Type B pancreatic cell (in vitro differentiated cells): ENCODE results near the gene RBM47. TPM values are rescaled to one million over a fixed set of nuclear protein-coding genes. Genes with fewer than 3 reads are reported as not detected.

ENCODE experiments used
- DNase-seq: peaks from one replicate; pipeline ENCODE4 v3.0.0; 2021; ENCODE audit warnings: mixed read lengths; ENCODE audit not compliant: unreplicated experiment; ENCODE audit errors: extremely low spot score
- H3K27ac Mint-ChIP-seq: 2 replicates; pipeline ENCODE4 v1.8.0; 2021; ENCODE audit warnings: mild to moderate bottlenecking, mixed read lengths
- H3K27me3 Mint-ChIP-seq: 2 replicates; pipeline ENCODE4 v1.8.0; 2021; ENCODE audit warnings: mixed read lengths
- H3K36me3 Mint-ChIP-seq: 2 replicates; pipeline ENCODE4 v1.8.0; 2021; ENCODE audit warnings: mixed read lengths
- H3K4me1 Mint-ChIP-seq: one replicate; pipeline ENCODE4 v1.8.0; 2021; ENCODE audit warnings: mixed read lengths; ENCODE audit not compliant: unreplicated experiment
- H3K4me3 Mint-ChIP-seq: 2 replicates; pipeline ENCODE4 v1.8.0; 2021; ENCODE audit warnings: mild to moderate bottlenecking, mixed read lengths
- H3K9me3 Mint-ChIP-seq: 2 replicates; pipeline ENCODE4 v1.8.0; 2021; ENCODE audit warnings: mixed read lengths
- CTCF ChIP-seq: fragments of 200-600 bp; sonication (generic); conservative IDR thresholded peaks from 2 replicates; pipeline ENCODE4 v1.5.0; 2021; ENCODE audit warnings: antibody characterized with exemption, mild to moderate bottlenecking
- total RNA-seq: library from RNA; stranded (reverse); gene quantifications from 2 replicates; pipeline ENCODE4 v1.2.1, GENCODE V29; 2021; ENCODE audit warnings: low replicate concordance

Gene RBM47
- total RNA-seq, 1 donor from 2014 or later = 53.5 TPM

- peaks cover 24% of the 10 kb centered on the region for H3K4me1 Mint-ChIP-seq
- peaks cover 4% of the 10 kb centered on the region for H3K9me3 Mint-ChIP-seq
- H3K36me3 Mint-ChIP-seq = peaks cover 8% of the 10 kb centered on the region
- no peak for DNase-seq
- no peak overlapping the region for H3K4me3 Mint-ChIP-seq
- H3K27me3 Mint-ChIP-seq = no peaks in the 10 kb centered on the region
- peak overlapping the region; percentile 42 for H3K27ac Mint-ChIP-seq
- TF ChIP-seq CTCF = no peak
Observed at GRCh38 chr4:40490481-40490880, 139.2 kb downstream of the RBM47 start.

DNA sequence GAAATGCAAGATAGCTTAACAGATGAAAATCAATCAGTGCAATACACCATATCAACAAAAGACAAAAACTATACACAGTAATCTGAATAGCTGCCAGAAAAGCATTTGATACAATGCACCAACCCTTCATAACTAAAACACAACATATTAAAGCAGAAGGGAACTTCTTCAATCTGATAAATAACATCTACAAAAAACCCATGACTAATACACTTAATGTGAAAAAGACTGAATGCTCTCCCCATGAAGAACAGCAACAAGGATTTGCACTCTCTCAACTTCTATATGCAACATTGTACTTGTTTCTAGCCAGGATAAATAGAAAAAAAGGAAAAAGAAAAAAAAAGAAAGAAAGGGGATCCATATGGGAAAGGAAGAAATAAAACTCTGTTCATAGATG is 139.7 kb downstream of the RBM47 start:
- peaks cover 4% of the 10 kb centered on the region for H3K9me3 Mint-ChIP-seq
- H3K36me3 Mint-ChIP-seq = peaks cover 8% of the 10 kb centered on the region
- H3K27ac Mint-ChIP-seq = peak overlapping the region; percentile 28
- TF ChIP-seq CTCF = no peak
- H3K27me3 Mint-ChIP-seq = no peaks in the 10 kb centered on the region
- no peak overlapping the region for H3K4me3 Mint-ChIP-seq
- peaks cover 24% of the 10 kb centered on the region for H3K4me1 Mint-ChIP-seq
- DNase-seq = no peak

GRCh38 chr4:40486534-40486933 is 143.1 kb downstream of the RBM47 start:
- peaks cover 19% of the 10 kb centered on the region for H3K4me1 Mint-ChIP-seq
- H3K27ac Mint-ChIP-seq = peak overlapping the region; percentile 28
- TF ChIP-seq CTCF = no peak
- no peak for DNase-seq
- peaks cover 3% of the 10 kb centered on the region for H3K36me3 Mint-ChIP-seq
- no peaks in the 10 kb centered on the region for H3K27me3 Mint-ChIP-seq
- H3K4me3 Mint-ChIP-seq = peak overlapping the region; percentile 3
- peaks cover 4% of the 10 kb centered on the region for H3K9me3 Mint-ChIP-seq

DNA sequence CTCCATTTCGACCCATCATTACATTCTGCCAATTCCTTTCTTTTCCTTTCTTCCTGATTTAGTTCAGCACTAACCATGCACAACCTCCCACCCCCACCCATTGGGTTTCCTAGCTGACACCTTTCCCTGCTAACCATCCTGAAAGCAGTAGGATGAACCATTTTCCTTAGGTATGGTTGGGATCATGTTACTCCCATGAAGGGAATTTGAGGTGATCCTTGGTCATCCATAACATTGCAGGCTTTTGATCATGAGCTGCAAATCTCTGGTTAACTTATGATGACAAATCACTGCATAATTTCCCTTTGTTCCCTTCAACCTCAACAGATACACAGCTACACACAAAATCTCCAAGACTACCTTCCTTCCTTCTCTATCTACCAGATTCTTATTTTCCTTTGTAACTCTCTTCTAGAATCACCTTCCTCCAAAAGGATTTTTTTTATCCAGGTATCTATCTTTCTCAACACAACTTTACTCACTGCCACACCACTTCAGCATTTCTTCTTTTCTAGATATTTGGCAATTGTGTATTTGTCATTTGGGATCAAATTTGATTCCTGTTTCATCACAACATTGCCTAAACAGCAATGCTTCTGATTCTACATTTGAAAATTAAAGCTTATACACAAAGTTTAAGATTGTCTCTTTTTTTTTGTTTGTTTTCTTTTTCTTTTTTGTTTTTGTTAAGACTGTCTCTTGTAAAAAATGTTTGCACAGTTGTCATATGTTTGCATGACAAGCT is 145.1 kb downstream of the RBM47 start:
- peaks cover 3% of the 10 kb centered on the region for H3K36me3 Mint-ChIP-seq
- no peak for TF ChIP-seq CTCF
- no peaks in the 10 kb centered on the region for H3K27me3 Mint-ChIP-seq
- H3K4me1 Mint-ChIP-seq = peaks cover 22% of the 10 kb centered on the region
- peaks cover 4% of the 10 kb centered on the region for H3K9me3 Mint-ChIP-seq
- H3K4me3 Mint-ChIP-seq = no peak overlapping the region
- no peak for DNase-seq
- no peak overlapping the region for H3K27ac Mint-ChIP-seq

DNA sequence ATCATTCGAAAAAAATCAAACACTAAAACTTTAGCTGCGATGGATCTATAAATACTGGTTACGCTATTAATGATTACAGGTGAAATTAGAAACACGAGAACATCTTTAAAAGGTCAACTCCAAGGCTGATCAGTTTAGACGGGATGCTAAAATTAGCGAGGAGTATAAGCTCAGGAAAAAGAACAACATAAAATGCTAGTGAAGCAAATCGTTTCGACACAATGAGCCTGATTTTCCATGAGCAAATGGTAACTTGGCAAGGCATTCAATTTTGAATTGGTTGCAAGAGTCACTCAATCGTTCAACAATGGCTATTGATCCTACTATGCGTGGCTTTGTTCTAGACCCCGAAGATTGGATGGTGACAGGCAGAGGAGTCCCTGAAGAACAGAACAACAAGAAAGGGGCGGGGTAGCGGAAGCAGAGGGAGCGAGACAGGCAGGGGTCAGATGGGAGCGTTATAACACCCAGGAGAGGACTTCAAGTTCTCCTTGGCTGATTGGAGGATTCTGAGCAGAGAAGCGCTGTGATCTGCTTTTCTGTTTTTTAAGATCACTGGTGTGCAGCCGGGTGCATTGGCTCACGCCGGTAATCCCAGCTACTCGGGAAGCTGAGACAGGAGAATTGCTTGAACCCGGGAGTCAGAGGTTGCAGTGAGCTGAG is 146.5 kb downstream of the RBM47 start:
- Mint-ChIP-seq H3K27me3 (no peaks in the 10 kb centered on the region), H3K4me1 (peaks cover 14% of the 10 kb centered on the region), H3K27ac (peak overlapping the region; percentile 4), H3K36me3 (peaks cover 3% of the 10 kb centered on the region), H3K4me3 (no peak overlapping the region), H3K9me3 (peaks cover 4% of the 10 kb centered on the region)
- no peak for DNase-seq
- TF ChIP-seq CTCF = no peak
